Panc1 (cell line): ENCODE results near the gene RASEF.

ENCODE experiments used
- CTCF ChIP-seq: fragments of 450-650 bp; IDR thresholded peaks from 2 replicates; pipeline ENCODE4 v1.5.1; 2017; ENCODE audit warnings: mild to moderate bottlenecking
- SIN3A ChIP-seq: IDR thresholded peaks from 2 replicates; pipeline ENCODE4 v1.6.1; 2012; ENCODE audit warnings: low read depth, mild to moderate bottlenecking, low read length, moderate library complexity, borderline replicate concordance; ENCODE audit not compliant: insufficient read depth
- TCF7L2 ChIP-seq: IDR thresholded peaks from 2 replicates; pipeline ENCODE4 v1.6.1; 2011; ENCODE audit warnings: mild to moderate bottlenecking, low read depth, low read length, inconsistent platforms
- TF ChIP-seq, protein P1 (sequence below), 2 experiments: IDR thresholded peaks; 2 replicates each; pipeline ENCODE4 v1.6.1; 2011 to 2012; ENCODE audit warnings: low read depth in 2 of 2, control low read depth in 1 of 2, low read length in 1 of 2, mild to moderate bottlenecking in 1 of 2, moderate library complexity in 1 of 2; ENCODE audit not compliant: insufficient read depth in 1 of 2

DNA sequence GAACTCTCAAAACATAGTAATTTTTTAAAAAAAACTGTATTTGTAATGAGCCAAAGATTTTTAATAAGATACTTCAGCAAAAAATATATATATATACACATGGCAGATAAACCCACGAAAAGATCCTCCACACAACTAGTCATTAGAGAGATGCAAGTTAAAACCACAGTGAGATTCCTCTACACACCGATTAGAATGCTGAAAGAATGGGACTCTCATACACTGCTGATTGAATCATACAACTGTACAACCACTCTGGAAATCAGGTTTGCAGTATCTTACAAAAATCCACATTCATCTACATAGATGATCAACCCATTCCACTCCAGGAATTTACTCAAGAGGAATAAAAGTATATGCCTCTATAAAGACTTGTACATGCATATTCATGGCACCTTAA lies 43.7 kb downstream of the RASEF start:
- no peak for TF ChIP-seq CTCF
- TF ChIP-seq, protein P1, sequence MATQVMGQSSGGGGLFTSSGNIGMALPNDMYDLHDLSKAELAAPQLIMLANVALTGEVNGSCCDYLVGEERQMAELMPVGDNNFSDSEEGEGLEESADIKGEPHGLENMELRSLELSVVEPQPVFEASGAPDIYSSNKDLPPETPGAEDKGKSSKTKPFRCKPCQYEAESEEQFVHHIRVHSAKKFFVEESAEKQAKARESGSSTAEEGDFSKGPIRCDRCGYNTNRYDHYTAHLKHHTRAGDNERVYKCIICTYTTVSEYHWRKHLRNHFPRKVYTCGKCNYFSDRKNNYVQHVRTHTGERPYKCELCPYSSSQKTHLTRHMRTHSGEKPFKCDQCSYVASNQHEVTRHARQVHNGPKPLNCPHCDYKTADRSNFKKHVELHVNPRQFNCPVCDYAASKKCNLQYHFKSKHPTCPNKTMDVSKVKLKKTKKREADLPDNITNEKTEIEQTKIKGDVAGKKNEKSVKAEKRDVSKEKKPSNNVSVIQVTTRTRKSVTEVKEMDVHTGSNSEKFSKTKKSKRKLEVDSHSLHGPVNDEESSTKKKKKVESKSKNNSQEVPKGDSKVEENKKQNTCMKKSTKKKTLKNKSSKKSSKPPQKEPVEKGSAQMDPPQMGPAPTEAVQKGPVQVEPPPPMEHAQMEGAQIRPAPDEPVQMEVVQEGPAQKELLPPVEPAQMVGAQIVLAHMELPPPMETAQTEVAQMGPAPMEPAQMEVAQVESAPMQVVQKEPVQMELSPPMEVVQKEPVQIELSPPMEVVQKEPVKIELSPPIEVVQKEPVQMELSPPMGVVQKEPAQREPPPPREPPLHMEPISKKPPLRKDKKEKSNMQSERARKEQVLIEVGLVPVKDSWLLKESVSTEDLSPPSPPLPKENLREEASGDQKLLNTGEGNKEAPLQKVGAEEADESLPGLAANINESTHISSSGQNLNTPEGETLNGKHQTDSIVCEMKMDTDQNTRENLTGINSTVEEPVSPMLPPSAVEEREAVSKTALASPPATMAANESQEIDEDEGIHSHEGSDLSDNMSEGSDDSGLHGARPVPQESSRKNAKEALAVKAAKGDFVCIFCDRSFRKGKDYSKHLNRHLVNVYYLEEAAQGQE (IDR thresholded peaks at IDR 0.05; ENCODE audit: insufficient read depth in 1 of 2, low read depth in 2 of 2, low read length in 1 of 2), result no peak
- TF ChIP-seq TCF7L2, result no peak
- no peak for TF ChIP-seq SIN3A
